ENCODE results near the gene TACC2.

Gene TACC2

GRCh38 chr10:122143238-122143841 is 154.4 kb downstream of the TACC2 start:
- no peak for DNase-seq (ENCODE audit: low read depth)

DNA sequence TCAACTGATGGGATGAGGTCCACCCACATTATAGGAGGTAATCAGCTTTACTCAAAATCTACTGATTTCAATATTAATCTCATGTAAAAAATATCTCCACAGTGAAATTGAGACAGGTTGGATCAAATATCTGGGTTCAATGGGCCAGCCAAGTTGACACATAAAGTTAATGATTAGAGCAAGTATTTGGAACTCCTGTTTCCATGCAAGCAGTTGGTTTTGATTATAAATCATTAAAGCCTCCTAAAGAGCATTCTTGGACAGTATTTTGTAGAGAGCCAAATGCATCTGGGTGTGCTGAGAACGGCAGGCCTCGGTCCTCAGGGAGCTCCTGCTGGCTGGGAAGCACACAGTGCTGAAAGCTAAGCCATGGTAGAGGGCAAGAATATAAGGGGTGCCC is 155.2 kb downstream of the TACC2 start:
- DNase-seq (ENCODE audit: low read depth), result no peak

GRCh38 chr10:122145113-122145512 is 156.2 kb downstream of the TACC2 start:
- no peak for DNase-seq (ENCODE audit: low read depth)

- DNase-seq (ENCODE audit: low read depth), result no peak
Measured at GRCh38 chr10:122147663-122148062, 158.7 kb downstream of the TACC2 start.

DNA sequence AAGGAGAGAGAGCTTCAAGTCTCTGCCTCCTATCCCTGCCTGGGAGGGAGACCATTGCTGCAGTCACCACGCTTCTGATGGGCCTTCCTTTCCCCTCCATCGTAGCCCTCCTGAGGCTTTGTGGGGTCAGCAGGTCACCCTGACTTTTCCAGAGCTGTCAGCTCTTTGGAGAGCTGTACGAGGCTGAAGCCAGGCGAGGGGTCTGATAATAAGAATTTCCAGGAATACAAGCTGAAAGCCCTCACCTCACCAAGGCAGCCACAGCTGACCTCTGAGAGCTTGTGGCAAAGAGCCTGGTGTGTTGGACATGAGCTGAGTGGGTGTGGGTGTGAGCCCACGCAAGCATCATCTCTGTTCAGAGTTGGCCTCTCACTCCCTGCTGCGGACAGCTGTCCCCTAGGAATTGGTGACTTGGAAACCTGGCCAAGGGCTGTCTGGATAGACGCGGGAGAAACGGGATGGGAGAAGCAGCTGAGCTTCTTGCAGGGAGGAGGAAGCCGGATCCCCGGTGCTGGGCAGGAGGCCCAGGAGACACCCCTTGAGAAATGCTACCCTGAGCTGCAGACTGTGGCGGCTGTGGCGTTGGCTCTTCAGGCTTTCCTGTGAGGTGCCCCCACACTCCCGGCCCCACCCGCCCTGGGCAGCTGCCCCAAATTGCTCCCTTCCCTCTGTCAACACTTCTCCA is 160.1 kb downstream of the TACC2 start:
- no peak for DNase-seq (ENCODE audit: low read depth)

GRCh38 chr10:122149561-122150505 is 160.9 kb downstream of the TACC2 start:
- DNase-seq (ENCODE audit: low read depth), result no peak

- DNase-seq (ENCODE audit: low read depth), result no peak
Measured at GRCh38 chr10:122151121-122151694, 162.2 kb downstream of the TACC2 start.

- no peak for DNase-seq (ENCODE audit: low read depth)
Measured at GRCh38 chr10:122152544-122152943, 163.6 kb downstream of the TACC2 start.

GRCh38 chr10:122154031-122154544 is 165.1 kb downstream of the TACC2 start:
- no peak for DNase-seq (ENCODE audit: low read depth)

DNA sequence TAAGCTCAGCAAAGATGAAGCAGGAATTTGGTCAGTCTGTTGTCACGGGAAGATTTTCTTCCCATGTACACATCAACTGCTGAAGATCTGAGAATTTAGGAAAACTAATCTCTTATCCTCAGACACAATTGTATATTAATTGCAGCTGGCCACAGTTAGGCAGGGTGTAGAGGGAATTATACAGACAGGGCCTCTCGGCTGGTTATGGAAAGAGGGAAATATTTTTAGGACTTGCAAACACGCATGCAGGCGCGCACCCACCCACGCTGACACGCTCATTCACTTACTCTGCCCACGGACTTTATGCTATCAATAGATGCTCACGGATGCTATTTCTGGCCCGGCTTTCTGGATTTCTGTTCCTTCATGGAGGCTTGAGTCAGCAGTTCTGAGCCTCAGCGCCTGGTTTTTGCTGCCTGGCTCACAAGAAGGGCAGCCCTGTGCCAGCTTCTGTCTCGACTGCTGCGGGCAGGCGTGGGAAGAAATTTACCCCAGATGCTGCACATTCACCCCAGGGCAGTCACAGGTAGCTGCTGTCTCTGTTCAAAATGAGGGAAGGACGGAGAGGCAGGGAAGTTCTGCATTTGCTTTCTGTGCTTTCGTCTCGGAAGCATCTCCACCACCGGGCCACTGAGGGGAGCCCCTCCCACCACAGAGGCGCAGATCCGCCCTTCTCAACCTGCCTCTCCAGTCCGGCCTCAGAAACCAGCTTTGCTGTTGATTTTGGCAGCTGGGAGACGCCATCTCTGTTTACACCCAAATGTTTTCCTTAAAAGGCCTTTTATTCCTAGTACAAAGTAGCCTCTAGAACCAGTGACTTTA is 165.8 kb downstream of the TACC2 start:
- DNase-seq (ENCODE audit: low read depth), result no peak

- DNase-seq (ENCODE audit: low read depth), result no peak
Measured at GRCh38 chr10:122157451-122157850, 168.5 kb downstream of the TACC2 start.

- DNase-seq (ENCODE audit: low read depth), result no peak
Measured at GRCh38 chr10:122158362-122158761, 169.4 kb downstream of the TACC2 start.

GRCh38 chr10:122159141-122159970 is 170.4 kb downstream of the TACC2 start:
- no peak for DNase-seq (ENCODE audit: low read depth)

- no peak for DNase-seq (ENCODE audit: low read depth)
Measured at GRCh38 chr10:122161795-122162194, 172.8 kb downstream of the TACC2 start.

GRCh38 chr10:122162671-122163173 is 173.8 kb downstream of the TACC2 start:
- no peak for DNase-seq (ENCODE audit: low read depth)

DNA sequence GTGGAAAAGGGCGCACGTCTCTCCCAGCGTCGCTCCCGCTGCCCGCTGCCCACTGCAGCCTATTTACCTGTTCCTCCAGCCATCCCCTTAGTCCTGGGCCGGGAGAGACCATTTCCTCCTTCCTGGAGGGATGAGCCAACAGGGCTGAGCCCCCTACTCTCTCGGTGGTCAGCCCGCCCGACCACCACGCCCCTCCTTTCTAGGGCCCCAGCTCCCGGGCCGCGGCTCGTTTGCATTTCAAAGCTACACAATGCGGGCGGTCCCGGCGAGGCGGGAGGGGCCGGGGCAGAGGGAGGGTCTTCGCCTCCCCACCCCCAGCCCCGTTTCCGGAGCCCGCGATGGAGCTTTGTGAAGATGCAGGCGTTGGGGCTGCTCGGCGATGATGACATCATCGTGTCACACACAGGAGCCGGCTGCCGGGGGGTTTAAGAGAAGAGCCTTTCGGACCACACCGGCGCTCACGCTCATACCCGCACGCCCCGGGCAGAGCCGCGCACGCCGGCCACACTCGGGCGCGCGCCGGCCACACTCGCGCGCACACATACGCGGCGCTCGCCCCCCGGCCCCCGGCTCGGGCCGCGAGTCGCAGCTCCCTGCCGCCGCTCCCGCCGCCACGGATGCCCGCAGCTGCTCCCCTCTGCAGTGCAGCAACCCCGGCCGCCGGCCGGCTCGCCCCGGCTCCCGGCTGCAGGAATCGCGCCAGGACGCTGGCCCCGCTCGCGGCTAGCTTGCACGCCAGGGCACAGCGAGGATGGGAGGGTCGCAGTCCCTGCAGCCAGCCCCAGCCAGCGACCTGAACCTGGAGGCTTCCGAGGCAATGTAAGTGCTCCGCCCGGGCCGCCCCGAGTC is 174.4 kb downstream of the TACC2 start:
- DNase-seq (ENCODE audit: low read depth), result no peak

DNA sequence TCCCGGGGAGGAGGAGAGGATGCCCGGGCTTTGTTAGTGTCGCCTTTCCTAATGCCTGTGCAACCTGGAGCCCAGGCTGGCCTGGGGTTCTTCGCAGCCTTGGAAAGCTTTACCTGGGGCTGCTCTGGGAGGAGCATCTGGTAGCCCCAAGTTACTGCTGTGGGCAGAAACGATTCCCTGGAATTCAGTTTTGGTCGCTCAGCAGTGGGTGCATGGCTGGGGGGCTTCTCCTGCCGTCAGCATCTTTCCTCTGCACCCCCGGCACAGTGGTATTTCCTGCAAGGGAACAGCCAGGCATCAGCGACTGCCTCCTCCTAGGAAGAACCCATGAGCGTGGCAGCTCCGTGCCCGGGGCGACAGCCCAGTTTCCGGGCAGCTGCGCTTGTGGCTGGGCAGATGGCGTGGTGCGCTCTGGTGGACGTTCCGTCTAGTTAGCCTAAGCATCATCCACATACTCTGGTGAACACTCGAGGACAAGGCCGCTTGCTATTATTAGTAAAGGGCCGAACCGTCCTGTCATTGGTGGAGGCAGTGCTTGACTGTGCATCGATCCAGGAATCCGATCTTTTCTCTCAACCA is 175.1 kb downstream of the TACC2 start:
- DNase-seq (ENCODE audit: low read depth), result no peak

DNA sequence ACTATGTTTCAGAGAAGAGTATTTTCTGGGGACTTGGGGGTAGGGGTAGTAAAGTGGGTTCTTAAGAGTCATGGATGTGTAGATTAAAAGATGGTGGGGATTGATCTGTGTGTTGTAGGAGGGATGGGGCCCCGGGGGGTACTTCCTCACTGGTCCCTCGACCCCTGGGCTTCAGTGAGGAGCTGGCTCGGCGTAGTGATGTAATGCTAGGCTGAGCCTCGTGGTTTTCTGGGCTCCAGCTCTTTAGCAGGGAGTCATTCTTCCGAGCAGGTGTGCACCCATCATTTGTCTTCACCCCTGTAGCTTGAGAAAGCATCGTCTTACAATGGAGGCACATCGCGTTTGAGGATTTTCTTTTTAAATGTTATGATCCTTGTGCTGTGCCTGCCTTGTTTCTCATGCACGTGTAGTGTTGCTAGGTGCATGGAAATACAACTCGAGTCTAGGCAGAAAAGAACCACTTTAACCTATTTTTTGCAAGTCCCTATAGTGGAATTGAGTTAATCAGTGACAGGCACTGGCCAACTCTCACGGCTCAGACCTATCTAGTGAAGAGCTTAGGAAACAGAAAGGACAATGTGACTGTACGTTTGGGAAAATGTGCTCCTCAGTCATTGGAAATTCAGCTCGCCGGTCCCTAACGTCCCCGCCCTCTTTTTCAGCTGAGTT is 176.0 kb downstream of the TACC2 start:
- no peak for DNase-seq (ENCODE audit: low read depth)

Measured in non-pigmented ciliary epithelial cell (primary cell).